CMK (cell line): Measurements from ENCODE around the gene YRDC.

Experiments
- DNase-seq: peaks from one replicate; pipeline ENCODE4 v3.0.0-alpha.2; 2010; ENCODE audit warnings: low read depth

YRDC gene

GRCh38 chr1:37807555-37808368, at the start of gene YRDC, which contains the start of gene C1orf122:
Gene YRDC, minus strand, starts transcription at chr1:37808208. Its CDS starts 28 bp downstream, at chr1:37808180.
Gene C1orf122, plus strand, starts transcription at chr1:37807790. Its CDS starts 615 bp downstream, at chr1:37808405.
- DNase-seq = peak; percentile 87

- DNase-seq = no peak
These were observed 46.4 kb upstream of the YRDC start for GRCh38 chr1:37854406-37854805.

- DNase-seq = no peak
These were observed 45.1 kb upstream of the YRDC start for GRCh38 chr1:37853157-37853556.

GRCh38 chr1:37851782-37852210, 43.8 kb upstream of the YRDC start:
- DNase-seq = no peak

GRCh38 chr1:37851262-37851661, 43.3 kb upstream of the YRDC start:
- no peak for DNase-seq

- no peak for DNase-seq
These were observed 42.4 kb upstream of the YRDC start for GRCh38 chr1:37850352-37850955.

GRCh38 chr1:37849480-37849879, 41.5 kb upstream of the YRDC start:
- DNase-seq = no peak

- no peak for DNase-seq
These were observed 38.8 kb upstream of the YRDC start for GRCh38 chr1:37846647-37847339.

GRCh38 chr1:37845786-37846185, 37.8 kb upstream of the YRDC start:
- no peak for DNase-seq

GRCh38 chr1:37845049-37845646, 37.1 kb upstream of the YRDC start:
- no peak for DNase-seq

- no peak for DNase-seq
These were observed 36.5 kb upstream of the YRDC start for GRCh38 chr1:37844536-37844935.

- DNase-seq = no peak
These were observed 33.6 kb upstream of the YRDC start for GRCh38 chr1:37841652-37842051.

- DNase-seq = no peak
These were observed 32.7 kb upstream of the YRDC start for GRCh38 chr1:37840711-37841110.

- no peak for DNase-seq
These were observed 31.7 kb upstream of the YRDC start for GRCh38 chr1:37839676-37840075.

- no peak for DNase-seq
These were observed 28.8 kb upstream of the YRDC start for GRCh38 chr1:37836788-37837187.

GRCh38 chr1:37831809-37832208, 23.8 kb upstream of the YRDC start:
- DNase-seq = no peak

- DNase-seq = no peak
These were observed 23.1 kb upstream of the YRDC start for GRCh38 chr1:37831109-37831508.

GRCh38 chr1:37828410-37829074, 20.5 kb upstream of the YRDC start:
- no peak for DNase-seq

- no peak for DNase-seq
These were observed 17.5 kb upstream of the YRDC start for GRCh38 chr1:37825506-37825905.

GRCh38 chr1:37824001-37824400, 16.0 kb upstream of the YRDC start:
- DNase-seq = no peak

GRCh38 chr1:37822906-37823815, 15.2 kb upstream of the YRDC start:
- no peak for DNase-seq
